ENCODE data around the gene CAB39L. TPM values are rescaled to one million over a fixed set of nuclear protein-coding genes. Genes with fewer than 3 reads are reported as not detected.

CAB39L gene
- total RNA-seq, 1 donor from 2014 or later: 5.7 TPM

DNA sequence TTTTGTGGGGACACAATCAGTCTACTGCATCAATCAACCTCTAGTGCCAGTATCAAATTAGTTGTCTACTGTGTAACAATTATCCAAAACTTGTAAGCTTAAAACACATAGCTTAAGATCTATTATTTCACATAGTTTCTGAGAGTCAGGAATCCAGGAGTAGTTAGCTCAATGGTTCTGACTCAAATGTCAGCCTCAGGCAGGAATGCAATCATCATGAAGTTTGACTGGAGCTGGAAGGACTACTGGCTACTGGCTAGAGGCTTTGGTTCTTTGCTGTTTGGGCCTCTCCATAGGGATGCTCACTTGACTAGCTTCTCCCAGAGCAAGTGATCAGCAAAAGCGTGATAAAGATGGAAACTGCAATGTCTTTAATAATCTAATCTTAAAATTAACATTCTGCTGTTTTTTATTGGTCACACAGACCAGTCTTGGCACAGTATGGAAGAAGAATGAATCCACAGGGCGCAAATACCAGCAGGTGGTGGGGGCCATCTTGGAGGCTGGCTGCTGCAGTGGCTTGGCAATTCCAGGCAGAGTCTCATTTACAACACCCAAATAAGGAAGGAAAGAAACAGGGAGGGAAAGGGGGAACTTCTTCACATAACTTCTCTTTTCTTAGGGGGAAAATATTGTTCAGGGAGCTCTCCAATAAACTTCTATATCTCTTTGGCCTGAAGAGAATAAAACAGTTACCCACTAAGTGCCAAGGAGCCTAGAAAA lies 15.7 kb downstream of the CAB39L start:
- no peak overlapping the region for H3K27ac Mint-ChIP-seq
- H3K4me1 Mint-ChIP-seq: no peaks in the 10 kb centered on the region
- H3K36me3 Mint-ChIP-seq (ENCODE audit: low read depth): peaks cover 1% of the 10 kb centered on the region
- no peaks in the 10 kb centered on the region for H3K9me3 Mint-ChIP-seq
- H3K4me3 Mint-ChIP-seq: no peak overlapping the region
- DNase-seq: no peak
- intact Hi-C loops (cut with micrococcal nuclease): no loop called here
- H3K27me3 Mint-ChIP-seq: no peaks in the 10 kb centered on the region

DNA sequence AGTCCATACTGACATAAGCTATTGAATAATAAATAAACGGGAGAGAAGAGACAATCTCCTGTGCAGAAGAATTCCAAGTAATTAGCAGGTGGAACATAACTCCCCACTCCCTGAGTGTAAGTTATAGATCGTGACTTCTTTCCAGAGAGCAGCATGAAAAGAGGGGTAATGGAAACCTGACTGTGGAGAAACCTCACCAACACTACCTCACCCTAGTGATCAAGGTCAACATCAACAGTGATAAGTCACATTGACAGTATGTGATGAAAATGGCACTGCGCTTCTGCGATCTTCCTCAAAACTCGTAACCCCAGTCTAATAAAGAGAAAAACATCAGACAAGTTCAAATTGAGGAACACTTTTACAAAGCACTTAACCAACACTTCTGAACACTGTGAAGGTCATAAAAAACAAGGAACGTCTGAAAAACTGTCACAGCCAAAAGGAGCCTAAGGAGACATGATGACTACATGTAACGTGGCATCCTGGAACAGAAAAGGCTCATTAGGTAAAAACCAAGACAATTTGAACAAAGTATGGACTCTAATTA lies 19.8 kb downstream of the CAB39L start:
- H3K27me3 Mint-ChIP-seq: no peaks in the 10 kb centered on the region
- H3K4me3 Mint-ChIP-seq: no peak overlapping the region
- H3K9me3 Mint-ChIP-seq: no peaks in the 10 kb centered on the region
- no peak for DNase-seq
- no peaks in the 10 kb centered on the region for H3K4me1 Mint-ChIP-seq
- no peak overlapping the region for H3K27ac Mint-ChIP-seq
- H3K36me3 Mint-ChIP-seq (ENCODE audit: low read depth): peaks cover 1% of the 10 kb centered on the region
- intact Hi-C loops (cut with micrococcal nuclease): no loop called here

DNA sequence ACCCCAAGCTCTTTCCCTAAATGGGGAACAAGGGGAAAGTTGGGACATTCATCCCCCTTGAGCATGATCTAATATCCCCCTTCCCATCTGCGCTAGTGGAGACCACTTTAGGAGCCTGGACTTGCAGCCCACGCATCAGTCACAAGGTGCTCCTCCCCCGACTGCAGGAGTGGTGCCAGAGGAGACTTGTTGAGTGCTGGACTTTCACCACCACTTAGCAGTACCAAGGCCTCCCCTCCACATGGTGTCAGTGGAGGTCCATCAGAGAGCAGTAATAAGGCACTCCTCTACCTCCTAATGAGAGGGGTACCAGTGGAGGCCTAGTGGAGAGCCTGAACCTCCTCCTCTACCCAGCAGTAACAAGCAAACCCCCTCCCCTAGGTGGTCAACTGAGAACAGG lies 22.5 kb downstream of the CAB39L start:
- no peaks in the 10 kb centered on the region for H3K27me3 Mint-ChIP-seq
- no peak overlapping the region for H3K4me3 Mint-ChIP-seq
- H3K27ac Mint-ChIP-seq: no peak overlapping the region
- DNase-seq: peak; percentile 74
- no peaks in the 10 kb centered on the region for H3K4me1 Mint-ChIP-seq
- no peaks in the 10 kb centered on the region for H3K9me3 Mint-ChIP-seq
- intact Hi-C loops (cut with micrococcal nuclease): loop anchor here (1.0 kb wide), 1 partner anchor 186 kb away; no protein-coding TSS in a partner anchor
- H3K36me3 Mint-ChIP-seq (ENCODE audit: low read depth): no peaks in the 10 kb centered on the region

GRCh38 chr13:49419276-49419675 lies 24.6 kb downstream of the CAB39L start:
- Mint-ChIP-seq H3K9me3 (no peaks in the 10 kb centered on the region), H3K27me3 (no peaks in the 10 kb centered on the region), H3K27ac (no peak overlapping the region), H3K4me1 (no peaks in the 10 kb centered on the region), H3K4me3 (no peak overlapping the region), H3K36me3 (ENCODE audit: low read depth) (no peaks in the 10 kb centered on the region)
- DNase-seq: no peak
- intact Hi-C loops (cut with micrococcal nuclease): no loop called here

- no peak for DNase-seq
- Mint-ChIP-seq H3K9me3 (no peaks in the 10 kb centered on the region), H3K27ac (no peak overlapping the region), H3K4me1 (no peaks in the 10 kb centered on the region), H3K4me3 (no peak overlapping the region), H3K36me3 (ENCODE audit: low read depth) (no peaks in the 10 kb centered on the region), H3K27me3 (peaks cover 2% of the 10 kb centered on the region)
- intact Hi-C loops (cut with micrococcal nuclease): no loop called here
Observed at GRCh38 chr13:49418206-49418605, 25.7 kb downstream of the CAB39L start.

DNA sequence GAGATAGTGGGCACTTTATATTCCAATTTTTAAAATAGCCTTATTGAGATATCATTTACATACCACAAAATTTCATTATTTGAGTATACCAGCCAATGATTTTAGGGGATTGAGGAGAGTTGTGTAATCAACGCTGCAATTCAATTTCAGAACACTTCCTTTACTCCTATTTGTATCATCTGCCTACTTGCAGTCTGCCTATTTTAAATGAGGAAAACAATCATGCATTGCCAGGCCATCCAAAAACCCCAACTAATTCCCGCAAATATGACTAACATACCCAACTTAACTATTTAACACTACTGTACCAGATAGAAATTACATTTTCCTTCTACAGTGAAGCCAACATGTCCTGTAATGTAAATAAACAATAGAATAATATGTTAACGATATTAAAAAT lies 26.7 kb downstream of the CAB39L start:
- H3K4me3 Mint-ChIP-seq: no peak overlapping the region

GRCh38 chr13:49412749-49413148 lies 31.1 kb downstream of the CAB39L start:
- Mint-ChIP-seq H3K4me3 (no peak overlapping the region), H3K9me3 (no peaks in the 10 kb centered on the region), H3K4me1 (no peaks in the 10 kb centered on the region), H3K36me3 (ENCODE audit: low read depth) (no peaks in the 10 kb centered on the region), H3K27ac (no peak overlapping the region), H3K27me3 (peaks cover 2% of the 10 kb centered on the region)
- intact Hi-C loops (cut with micrococcal nuclease): no loop called here
- DNase-seq: no peak

More for the DNA sequence above, 26.7 kb downstream of the CAB39L start:
- no peaks in the 10 kb centered on the region for H3K36me3 Mint-ChIP-seq (ENCODE audit: low read depth)
- peaks cover 2% of the 10 kb centered on the region for H3K27me3 Mint-ChIP-seq
- no peak for DNase-seq
- no peaks in the 10 kb centered on the region for H3K9me3 Mint-ChIP-seq
- intact Hi-C loops (cut with micrococcal nuclease): no loop called here
- H3K27ac Mint-ChIP-seq: no peak overlapping the region
- H3K4me1 Mint-ChIP-seq: no peaks in the 10 kb centered on the region

GRCh38 chr13:49411353-49411752 lies 32.5 kb downstream of the CAB39L start:
- Mint-ChIP-seq H3K4me3 (no peak overlapping the region), H3K36me3 (ENCODE audit: low read depth) (no peaks in the 10 kb centered on the region), H3K4me1 (no peaks in the 10 kb centered on the region), H3K9me3 (no peaks in the 10 kb centered on the region), H3K27me3 (peaks cover 2% of the 10 kb centered on the region), H3K27ac (no peak overlapping the region)
- intact Hi-C loops (cut with micrococcal nuclease): no loop called here
- DNase-seq: no peak

DNA sequence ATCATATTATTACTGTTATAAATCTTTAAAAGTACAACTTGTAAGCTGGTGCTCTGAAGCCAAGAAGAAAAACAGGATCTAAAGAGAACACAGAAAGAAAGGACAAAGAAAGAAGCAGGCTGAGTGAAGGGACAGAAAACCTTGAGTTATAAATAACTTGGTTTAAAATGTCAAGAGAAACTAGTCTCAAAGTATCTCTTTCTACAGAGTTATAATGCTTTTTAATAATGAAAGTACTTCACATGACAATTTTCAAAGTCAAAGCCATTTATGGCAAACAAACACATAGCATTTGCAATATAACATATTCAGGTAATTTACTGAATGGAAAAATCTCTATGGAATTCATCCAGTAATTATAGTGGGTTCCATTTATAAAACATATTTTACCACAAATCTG lies 33.4 kb downstream of the CAB39L start:
- H3K27ac Mint-ChIP-seq: no peak overlapping the region
- no peak for DNase-seq
- no peaks in the 10 kb centered on the region for H3K4me1 Mint-ChIP-seq
- peaks cover 4% of the 10 kb centered on the region for H3K9me3 Mint-ChIP-seq
- intact Hi-C loops (cut with micrococcal nuclease): no loop called here
- no peaks in the 10 kb centered on the region for H3K36me3 Mint-ChIP-seq (ENCODE audit: low read depth)
- H3K4me3 Mint-ChIP-seq: no peak overlapping the region
- H3K27me3 Mint-ChIP-seq: peaks cover 2% of the 10 kb centered on the region

DNA sequence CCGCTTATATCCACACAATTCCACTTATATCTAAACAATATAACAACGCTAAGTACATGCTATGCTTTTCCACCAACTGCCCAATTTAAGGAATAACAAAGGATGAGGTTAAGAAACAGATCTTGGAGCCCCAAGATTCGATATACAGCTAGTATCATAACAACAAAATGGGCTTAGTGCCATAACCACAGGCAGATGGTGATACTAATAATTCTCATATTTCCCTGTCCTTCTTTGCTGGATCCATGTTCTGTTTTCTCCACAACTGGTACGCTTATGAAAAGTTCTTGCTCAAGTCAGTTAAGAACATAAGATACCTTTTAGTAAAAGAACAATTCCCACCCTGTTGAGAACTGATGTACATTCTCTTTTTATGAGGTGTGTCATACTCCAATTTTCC lies 33.9 kb downstream of the CAB39L start:
- Mint-ChIP-seq H3K4me3 (no peak overlapping the region), H3K9me3 (peaks cover 6% of the 10 kb centered on the region), H3K27ac (no peak overlapping the region), H3K36me3 (ENCODE audit: low read depth) (no peaks in the 10 kb centered on the region), H3K27me3 (peaks cover 3% of the 10 kb centered on the region), H3K4me1 (no peaks in the 10 kb centered on the region)
- no peak for DNase-seq
- intact Hi-C loops (cut with micrococcal nuclease): no loop called here

GRCh38 chr13:49409008-49409407 lies 34.9 kb downstream of the CAB39L start:
- Mint-ChIP-seq H3K4me3 (no peak overlapping the region), H3K36me3 (ENCODE audit: low read depth) (no peaks in the 10 kb centered on the region), H3K27me3 (peaks cover 3% of the 10 kb centered on the region), H3K9me3 (peaks cover 7% of the 10 kb centered on the region), H3K4me1 (no peaks in the 10 kb centered on the region), H3K27ac (no peak overlapping the region)
- DNase-seq: peak; percentile 53
- intact Hi-C loops (cut with micrococcal nuclease): no loop called here

- intact Hi-C loops (cut with micrococcal nuclease): no loop called here
- peaks cover 14% of the 10 kb centered on the region for H3K9me3 Mint-ChIP-seq
- no peak overlapping the region for H3K27ac Mint-ChIP-seq
- H3K4me1 Mint-ChIP-seq: no peaks in the 10 kb centered on the region
- peaks cover 1% of the 10 kb centered on the region for H3K27me3 Mint-ChIP-seq
- H3K36me3 Mint-ChIP-seq (ENCODE audit: low read depth): no peaks in the 10 kb centered on the region
- H3K4me3 Mint-ChIP-seq: no peak overlapping the region
- no peak for DNase-seq
Observed at GRCh38 chr13:49407936-49408335, 35.9 kb downstream of the CAB39L start.

GRCh38 chr13:49407068-49407467 lies 36.8 kb downstream of the CAB39L start:
- intact Hi-C loops (cut with micrococcal nuclease): no loop called here
- Mint-ChIP-seq H3K27ac (no peak overlapping the region), H3K9me3 (peaks cover 14% of the 10 kb centered on the region), H3K4me1 (no peaks in the 10 kb centered on the region), H3K27me3 (peaks cover 1% of the 10 kb centered on the region), H3K4me3 (no peak overlapping the region), H3K36me3 (ENCODE audit: low read depth) (no peaks in the 10 kb centered on the region)
- DNase-seq: no peak

DNA sequence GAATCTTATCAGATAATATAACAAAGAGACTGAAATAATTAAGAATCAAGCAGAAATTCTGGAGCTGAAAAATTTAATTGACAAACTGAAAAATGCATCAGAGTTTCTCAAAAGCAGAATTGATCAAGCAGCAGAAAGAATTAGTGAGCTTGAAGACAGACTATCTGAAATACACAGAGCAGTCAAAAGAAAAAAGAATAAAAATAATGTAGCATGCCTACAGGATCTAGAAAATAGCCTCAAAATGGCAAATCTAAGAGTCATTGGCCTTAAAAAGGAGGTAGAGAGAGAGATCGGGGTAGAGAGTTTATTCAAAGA lies 39.2 kb downstream of the CAB39L start:
- Mint-ChIP-seq H3K36me3 (ENCODE audit: low read depth) (no peaks in the 10 kb centered on the region), H3K4me3 (no peak overlapping the region)
- DNase-seq: no peak

More for the DNA sequence above, 39.2 kb downstream of the CAB39L start:
- Mint-ChIP-seq H3K9me3 (peaks cover 14% of the 10 kb centered on the region), H3K27me3 (peaks cover 1% of the 10 kb centered on the region), H3K4me1 (no peaks in the 10 kb centered on the region), H3K27ac (no peak overlapping the region)
- intact Hi-C loops (cut with micrococcal nuclease): no loop called here

Data from activated CD4-positive, alpha-beta T cell treated with anti-CD3 and anti-CD28 coated beads, Interleukin-2, amount 10 ng/mL, durations not matched to agents 24 days and 14 days (primary cell).